ENCODE measurements around the gene BANF2. TPM values are rescaled to one million over a fixed set of nuclear protein-coding genes. Genes with fewer than 3 reads are reported as not detected.

The BANF2 gene
- total RNA-seq, 1 experiment from 2014 or later: not detected

GRCh38 chr20:17765017-17765416 lies 65.3 kb downstream of the BANF2 start:
- no peaks in the 10 kb centered on the region for H3K23me2 ChIP-seq (ENCODE audit: insufficient read length, low read depth, low read length, poor library complexity, severe bottlenecking)
- H3K79me2 ChIP-seq (ENCODE audit: insufficient read depth, low read length): no peaks in the 10 kb centered on the region
- H2BK15ac ChIP-seq (ENCODE audit: low read depth, low read length): no peak overlapping the region
- no peak for DNase-seq
- no peak overlapping the region for H3K27ac ChIP-seq (ENCODE audit: insufficient read length, low read depth, low read length)
- no peak overlapping the region for H3K18ac ChIP-seq (ENCODE audit: insufficient read length, low read depth, low read length)
- Mint-ChIP-seq H3K36me3 (ENCODE audit: insufficient read depth in 1 of 3, low read depth in 3 of 3) (peaks cover 0 to 3% (median 0%) of the 10 kb centered on the region in 3 experiments; a peak in 1 of 7 replicates), H3K27ac (no peak overlapping the region), H3K9me3 (no peaks in the 10 kb centered on the region; a peak in 1 of 5 replicates), H3K4me3 (no peak overlapping the region), H3K4me1 (peaks cover 20 to 25% of the 10 kb centered on the region in 2 experiments), H3K27me3 (ENCODE audit: low read depth) (peaks cover 1% of the 10 kb centered on the region; the same call in 1 of the 2 replicates)
- peaks cover 4% of the 10 kb centered on the region; the same call in 1 of the 2 replicates for H3K4me1 ChIP-seq (ENCODE audit: insufficient read depth, low read length)
- TF ChIP-seq CTCF (conservative IDR thresholded peaks at IDR 0.05): no peak
- no peak overlapping the region for H4K8ac ChIP-seq (replicated peaks; ENCODE audit: insufficient read length, low read depth, low read length)
- H2BK5ac ChIP-seq (ENCODE audit: insufficient read length, low read length): no peak overlapping the region
- no peak overlapping the region for H3K9ac ChIP-seq (ENCODE audit: extremely low read depth, insufficient read length, low read length)
- H4K5ac ChIP-seq (ENCODE audit: insufficient read length, low read depth, low read length): no peak overlapping the region
- H3K9me3 ChIP-seq (ENCODE audit: control insufficient read depth, low read depth, low read length): no peaks in the 10 kb centered on the region
- H3T11ph ChIP-seq (ENCODE audit: low read length): no peak overlapping the region
- H3K14ac ChIP-seq (ENCODE audit: insufficient read depth, low read length): no peak overlapping the region
- no peak overlapping the region for H3K4ac ChIP-seq (ENCODE audit: low read depth, low read length)
- no peak overlapping the region for H2BK20ac ChIP-seq (ENCODE audit: low read depth, low read length, poor library complexity, severe bottlenecking)
- no peaks in the 10 kb centered on the region for H3K79me1 ChIP-seq (ENCODE audit: insufficient read depth, low read depth, low read length, poor library complexity, severe bottlenecking)
- H3K23ac ChIP-seq (ENCODE audit: insufficient read length, low read depth, low read length): no peak overlapping the region
- no peak overlapping the region for H2BK12ac ChIP-seq (ENCODE audit: insufficient read length, low read depth, low read length)
- no peak overlapping the region for H2AFZ ChIP-seq (ENCODE audit: low read length)
- no peak overlapping the region for H3K56ac ChIP-seq (ENCODE audit: insufficient read length, low read depth, low read length)
- no peaks in the 10 kb centered on the region for H4K20me1 ChIP-seq (ENCODE audit: control insufficient read depth, insufficient read depth, insufficient read length)
- H2BK120ac ChIP-seq (ENCODE audit: low read depth, low read length, poor library complexity, severe bottlenecking): no peak overlapping the region
- WGBS (ENCODE audit: extremely low coverage, insufficient read length, low lambda C conversion rate): no CpG with 5 or more reads among the region's 4 CpGs
- H3K27me3 ChIP-seq (ENCODE audit: insufficient read depth, low read length): no peaks in the 10 kb centered on the region
- H4K91ac ChIP-seq (ENCODE audit: insufficient read length, low read depth, low read length): no peak overlapping the region
- H2AK5ac ChIP-seq (ENCODE audit: insufficient read length, low read length): no peak overlapping the region
- H3K4me2 ChIP-seq (ENCODE audit: insufficient read depth, insufficient read length, low read length): no peak overlapping the region
